Activated B cell treated with CpG ODN at 0.5 μM for 24 hours (primary cell): Measurements from ENCODE around the gene NAIF1. TPM values are rescaled to one million over a fixed set of nuclear protein-coding genes. Genes with fewer than 3 reads are reported as not detected.

Experiments used
- ATAC-seq: fragments of 200-7000 bp; cut with Tn5 transposase; one replicate; pipeline ENCODE4 v1.10.0; 2021; ENCODE audit warnings: low read depth, mild to moderate bottlenecking, moderate library complexity
- CTCF ChIA-PET: fragments of 350-600 bp; sonication (Branson Sonifier 250); formaldehyde crosslinking; loops from one replicate; lab custom pipeline; 2021; ENCODE audit warnings: antibody characterized with exemption; lab: Charles Lee
- POLR2A ChIA-PET: fragments of 350-600 bp; sonication (Branson Sonifier 250); formaldehyde crosslinking; loops from one replicate; lab custom pipeline; 2021; ENCODE audit warnings: antibody characterized with exemption; lab: Charles Lee
- DNase-seq: peaks from one replicate; pipeline ENCODE4 v3.0.0; 2022
- H3K27ac Mint-ChIP-seq: one replicate; pipeline ENCODE4 v1.8.0; 2020; ENCODE audit warnings: mixed read lengths
- H3K27me3 Mint-ChIP-seq: one replicate; pipeline ENCODE4 v1.8.0; 2021; ENCODE audit warnings: mixed read lengths
- H3K36me3 Mint-ChIP-seq: one replicate; pipeline ENCODE4 v1.8.0; 2021; ENCODE audit warnings: low read depth, mixed read lengths
- H3K4me1 Mint-ChIP-seq: one replicate; pipeline ENCODE4 v1.8.0; 2021; ENCODE audit warnings: mixed read lengths
- H3K4me3 Mint-ChIP-seq: one replicate; pipeline ENCODE4 v1.8.0; 2020; ENCODE audit warnings: mild to moderate bottlenecking, mixed read lengths
- H3K9me3 Mint-ChIP-seq: one replicate; pipeline ENCODE4 v1.8.0; 2020; ENCODE audit warnings: mixed read lengths
- CTCF ChIP-seq: fragments of 200-600 bp; IDR thresholded peaks from one replicate; pipeline ENCODE4 v1.8.0; 2022; ENCODE audit warnings: antibody characterized with exemption, mild to moderate bottlenecking
- intact Hi-C: fragments of 100-400 bp; cut with micrococcal nuclease; formaldehyde crosslinking; loops from one replicate; pipeline ENCODE4 v1.15.1; 2024
- total RNA-seq: library from RNA; stranded (reverse); gene quantifications from 2 replicates; pipeline ENCODE4 v1.2.3, GENCODE V29; 2022

Gene NAIF1
- total RNA-seq, 1 donor from 2014 or later = 10.4 TPM

GRCh38 chr9:128094166-128094949 lies 27.2 kb upstream of the NAIF1 start:
- intact Hi-C loops = loop anchor here (1.0 kb wide), 4 partner anchors 10 to 27 kb away; partner anchors contain the start of gene NAIF1

DNA sequence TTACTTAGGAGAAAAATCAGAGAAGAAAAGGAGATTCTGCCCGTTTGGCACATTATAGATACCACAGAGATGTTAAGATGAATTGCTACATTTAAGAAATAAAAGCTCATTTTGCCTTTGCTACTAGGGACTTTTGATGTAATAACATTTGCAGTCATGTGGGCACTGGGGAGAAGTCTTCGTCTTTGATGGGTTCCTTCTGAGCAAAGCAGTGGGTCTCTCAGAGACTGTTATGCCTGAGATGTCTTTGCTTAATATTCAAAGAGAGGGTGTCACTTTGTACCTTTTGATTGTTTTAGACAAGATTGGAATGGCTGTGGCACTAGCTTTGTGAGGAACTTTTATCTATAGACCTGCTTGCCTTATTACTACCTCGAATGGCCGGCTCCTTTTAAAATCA lies 25.9 kb upstream of the NAIF1 start:
- TF ChIP-seq CTCF = no peak
- ChIA-PET CTCF (interaction anchor here (0.9 to 1.9 kb wide), 4 partner anchors 20 to 139 kb away, joined by 3 to 6 read pairs (median 4); no protein-coding TSS in a partner anchor), POLR2A (interaction anchor here (0.8 to 2.1 kb wide), 4 partner anchors 23 to 315 kb away, joined by 3 to 10 read pairs (median 4); partner anchors contain the start of genes NAIF1, SH2D3C and SLC25A25)
- DNase-seq = no peak
- Mint-ChIP-seq H3K36me3 (peaks cover 7% of the 10 kb centered on the region), H3K27me3 (no peaks in the 10 kb centered on the region), H3K27ac (peak overlapping the region; percentile 99), H3K4me3 (no peak overlapping the region), H3K9me3 (no peaks in the 10 kb centered on the region), H3K4me1 (peaks cover 38% of the 10 kb centered on the region)
- ATAC-seq = no peak
- intact Hi-C loops = no loop called here

More at GRCh38 chr9:128094166-128094949, 27.2 kb upstream of the NAIF1 start:
- Mint-ChIP-seq H3K27me3 (no peaks in the 10 kb centered on the region), H3K4me3 (peak overlapping the region; percentile 71), H3K36me3 (peaks cover 11% of the 10 kb centered on the region), H3K4me1 (peaks cover 42% of the 10 kb centered on the region), H3K27ac (peak overlapping the region; percentile 99), H3K9me3 (no peaks in the 10 kb centered on the region)
- ChIA-PET POLR2A (interaction anchor here (0.7 to 2.4 kb wide), 9 partner anchors 16 to 34 kb away, joined by 3 to 13 read pairs (median 5); partner anchors contain the start of genes NAIF1 and SLC25A25), CTCF (interaction anchor here (0.7 to 2.1 kb wide), 7 partner anchors 9 to 151 kb away, joined by 3 to 6 read pairs (median 4); partner anchors contain the start of genes NAIF1 and SLC25A25)
- TF ChIP-seq CTCF = no peak
- peak; percentile 67 for DNase-seq
- peak; percentile 92 for ATAC-seq

DNA sequence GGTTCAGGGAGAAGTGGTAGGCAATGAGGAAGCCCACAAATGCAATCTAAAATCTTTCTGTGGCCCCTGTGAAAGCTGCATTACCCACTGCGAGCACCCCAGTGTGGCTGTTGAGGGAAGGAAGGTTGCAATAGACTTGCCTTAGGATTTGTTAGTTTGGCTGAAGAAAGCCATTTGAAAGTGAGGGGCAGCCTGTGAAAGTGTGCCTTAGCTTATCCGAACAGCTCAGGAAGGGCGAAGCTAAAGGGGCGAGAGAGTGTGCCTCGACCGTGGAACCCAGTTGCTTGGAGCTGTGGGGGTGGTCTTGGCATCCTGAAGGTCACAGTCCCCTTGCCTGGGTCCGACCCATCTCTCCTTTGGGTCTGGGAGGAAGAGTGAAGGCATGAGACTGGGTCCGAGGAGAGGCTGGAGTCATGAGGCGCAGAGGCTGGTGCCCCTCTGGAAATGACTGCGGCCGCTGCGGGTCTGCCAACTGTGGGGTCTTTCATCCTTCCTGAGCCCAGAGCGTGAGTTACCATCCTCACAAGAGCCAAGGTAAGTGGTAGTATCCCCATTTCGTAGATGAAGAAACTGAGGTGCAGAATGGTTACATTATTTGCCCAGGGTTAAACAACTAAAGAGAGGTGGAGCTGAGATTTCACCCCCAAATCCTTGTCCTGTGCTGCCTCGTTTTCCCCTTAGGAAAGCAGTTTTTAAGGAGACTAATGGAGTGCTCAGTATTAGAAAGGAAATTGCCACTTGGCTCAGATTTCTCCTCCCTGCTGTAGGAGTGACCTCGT lies 25.3 kb upstream of the NAIF1 start:
- ChIA-PET POLR2A (interaction anchor here (0.6 to 2.1 kb wide), 8 partner anchors 10 to 1794 kb away, joined by 3 to 10 read pairs (median 3); partner anchors contain the start of genes NAIF1, SH2D3C and SLC25A25), CTCF (interaction anchor here (1.4 to 1.9 kb wide), 4 partner anchors 24 to 138 kb away, joined by 3 to 6 read pairs (median 4); no protein-coding TSS in a partner anchor)
- ATAC-seq (no peak), DNase-seq (no peak)
- Mint-ChIP-seq H3K27me3 (no peaks in the 10 kb centered on the region), H3K4me3 (no peak overlapping the region), H3K36me3 (peaks cover 7% of the 10 kb centered on the region), H3K27ac (peak overlapping the region; percentile 99), H3K9me3 (no peaks in the 10 kb centered on the region), H3K4me1 (peaks cover 43% of the 10 kb centered on the region)
- no peak for TF ChIP-seq CTCF
- intact Hi-C loops = no loop called here

- ATAC-seq (no peak), DNase-seq (no peak)
- Mint-ChIP-seq H3K36me3 (peaks cover 7% of the 10 kb centered on the region), H3K4me3 (no peak overlapping the region), H3K9me3 (no peaks in the 10 kb centered on the region), H3K4me1 (peaks cover 45% of the 10 kb centered on the region), H3K27me3 (no peaks in the 10 kb centered on the region), H3K27ac (no peak overlapping the region)
- intact Hi-C loops = no loop called here
- ChIA-PET POLR2A (interaction anchor here (0.5 to 1.1 kb wide), 4 partner anchors 9 to 37 kb away, joined by 3 to 6 read pairs (median 3); partner anchors contain the start of gene SLC25A25), CTCF (interaction anchor here (0.6 to 1.8 kb wide), 3 partner anchors 26 to 136 kb away, joined by 3 to 4 read pairs (median 4); no protein-coding TSS in a partner anchor)
- TF ChIP-seq CTCF = no peak
Measured at GRCh38 chr9:128091571-128091970, 24.5 kb upstream of the NAIF1 start.
